ENCODE measurements around the gene RAP1B.

DNA sequence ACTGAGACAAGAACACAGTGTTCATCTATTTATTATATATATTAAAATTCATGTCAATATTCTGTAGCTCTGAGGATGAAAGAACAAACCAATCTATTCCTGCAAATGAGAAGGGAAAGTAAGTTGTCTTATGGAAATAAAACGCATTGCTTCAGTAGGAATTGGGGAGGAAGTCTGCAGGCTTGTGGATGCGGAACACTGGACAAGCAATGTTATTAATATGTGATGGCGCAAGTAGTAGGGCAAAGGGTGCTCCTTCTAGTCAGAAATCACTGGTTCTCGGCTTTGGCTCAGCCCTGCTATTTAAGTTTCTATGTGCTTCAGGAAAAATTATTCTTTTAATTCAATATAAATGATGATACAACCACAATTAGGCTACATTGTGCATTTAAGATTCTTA lies 28.8 kb upstream of the RAP1B start:
- TF ChIP-seq, protein P1, sequence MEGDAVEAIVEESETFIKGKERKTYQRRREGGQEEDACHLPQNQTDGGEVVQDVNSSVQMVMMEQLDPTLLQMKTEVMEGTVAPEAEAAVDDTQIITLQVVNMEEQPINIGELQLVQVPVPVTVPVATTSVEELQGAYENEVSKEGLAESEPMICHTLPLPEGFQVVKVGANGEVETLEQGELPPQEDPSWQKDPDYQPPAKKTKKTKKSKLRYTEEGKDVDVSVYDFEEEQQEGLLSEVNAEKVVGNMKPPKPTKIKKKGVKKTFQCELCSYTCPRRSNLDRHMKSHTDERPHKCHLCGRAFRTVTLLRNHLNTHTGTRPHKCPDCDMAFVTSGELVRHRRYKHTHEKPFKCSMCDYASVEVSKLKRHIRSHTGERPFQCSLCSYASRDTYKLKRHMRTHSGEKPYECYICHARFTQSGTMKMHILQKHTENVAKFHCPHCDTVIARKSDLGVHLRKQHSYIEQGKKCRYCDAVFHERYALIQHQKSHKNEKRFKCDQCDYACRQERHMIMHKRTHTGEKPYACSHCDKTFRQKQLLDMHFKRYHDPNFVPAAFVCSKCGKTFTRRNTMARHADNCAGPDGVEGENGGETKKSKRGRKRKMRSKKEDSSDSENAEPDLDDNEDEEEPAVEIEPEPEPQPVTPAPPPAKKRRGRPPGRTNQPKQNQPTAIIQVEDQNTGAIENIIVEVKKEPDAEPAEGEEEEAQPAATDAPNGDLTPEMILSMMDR (IDR thresholded peaks at IDR 0.05) = no peak
- no peak for TF ChIP-seq POLR2A (IDR thresholded peaks at IDR 0.05)

Data from adrenal gland (tissue), 5 donors.